WTC11 (cell line): ENCODE data around the gene JMJD6.

Source experiments
- CREB1 ChIP-seq: sonication (generic); formaldehyde crosslinking; IDR thresholded peaks from 2 replicates; pipeline ENCODE4 v1.8.0; 2023; ENCODE audit warnings: mild to moderate bottlenecking, missing genetic modification reagents
- CTCF ChIP-seq: fragments of 200-600 bp; IDR thresholded peaks from 2 replicates; pipeline ENCODE4 v1.8.0; 2022; ENCODE audit warnings: antibody characterized with exemption
- ELF4 ChIP-seq: sonication (generic); formaldehyde crosslinking; IDR thresholded peaks from 2 replicates; pipeline ENCODE4 v1.8.1; 2022; ENCODE audit warnings: low read depth, mild to moderate bottlenecking, moderate library complexity, missing genetic modification reagents
- MXD4 ChIP-seq: fragments of 250-450 bp; sonication (Bioruptor Pico); IDR thresholded peaks from 2 replicates; pipeline ENCODE4 v1.8.0; 2021; ENCODE audit warnings: mild to moderate bottlenecking, moderate library complexity, borderline replicate concordance
- NFE2L1 ChIP-seq: sonication (generic); formaldehyde crosslinking; IDR thresholded peaks from 2 replicates; pipeline ENCODE4 v1.8.1; 2023; ENCODE audit warnings: missing genetic modification reagents
- NR3C1 ChIP-seq: sonication (generic); formaldehyde crosslinking; conservative IDR thresholded peaks from 2 replicates; pipeline ENCODE4 v1.8.1; 2023; ENCODE audit warnings: low read depth, mild to moderate bottlenecking, missing genetic modification reagents
- SP1 ChIP-seq: sonication (generic); formaldehyde crosslinking; conservative IDR thresholded peaks from 2 replicates; pipeline ENCODE4 v1.8.1; 2022; ENCODE audit warnings: missing genetic modification reagents
- TEAD1 ChIP-seq: sonication (generic); formaldehyde crosslinking; IDR thresholded peaks from 2 replicates; pipeline ENCODE4 v1.8.0; 2022; ENCODE audit warnings: mild to moderate bottlenecking, missing genetic modification reagents
- ZBTB43 ChIP-seq: sonication (generic); formaldehyde crosslinking; IDR thresholded peaks from 2 replicates; pipeline ENCODE4 v1.8.1; 2023; ENCODE audit warnings: mild to moderate bottlenecking, missing genetic modification reagents
- ZNF232 ChIP-seq: sonication (generic); formaldehyde crosslinking; IDR thresholded peaks from 2 replicates; pipeline ENCODE4 v1.8.0; 2022; ENCODE audit warnings: mild to moderate bottlenecking, missing genetic modification reagents

GRCh38 chr17:76751416-76751993 is 25.1 kb upstream of the JMJD6 start:
- no peak for TF ChIP-seq CTCF
- TF ChIP-seq NFE2L1 (CRISPR knock-in tag): no peak
- TF ChIP-seq SP1 (CRISPR knock-in tag): no peak
- no peak for TF ChIP-seq ELF4 (CRISPR knock-in tag)
- TF ChIP-seq TEAD1 (CRISPR knock-in tag): no peak
- no peak for TF ChIP-seq CREB1
- TF ChIP-seq MXD4 (CRISPR knock-in tag): no peak
- no peak for TF ChIP-seq NR3C1
- no peak for TF ChIP-seq ZNF232 (CRISPR knock-in tag)
- no peak for TF ChIP-seq ZBTB43
